GM10266 (cell line): ENCODE results near the gene ZDHHC11B.
"Not testable (repeated sequence)": the region's sequence is repeated elsewhere in the genome, so short reads cannot be mapped to it uniquely, and the experiment has no call there.

Experiments
- DNase-seq: peaks from one replicate; pipeline ENCODE4 v3.0.0; 2012; ENCODE audit errors: extremely low spot score
- TF ChIP-seq, protein P1 (sequence below): IDR thresholded peaks from 2 replicates; pipeline ENCODE4 v1.5.1; 2012; ENCODE audit warnings: mild to moderate bottlenecking, low read depth; ENCODE audit not compliant: control insufficient read depth, insufficient read depth; ENCODE audit errors: missing control alignments

The ZDHHC11B gene

DNA sequence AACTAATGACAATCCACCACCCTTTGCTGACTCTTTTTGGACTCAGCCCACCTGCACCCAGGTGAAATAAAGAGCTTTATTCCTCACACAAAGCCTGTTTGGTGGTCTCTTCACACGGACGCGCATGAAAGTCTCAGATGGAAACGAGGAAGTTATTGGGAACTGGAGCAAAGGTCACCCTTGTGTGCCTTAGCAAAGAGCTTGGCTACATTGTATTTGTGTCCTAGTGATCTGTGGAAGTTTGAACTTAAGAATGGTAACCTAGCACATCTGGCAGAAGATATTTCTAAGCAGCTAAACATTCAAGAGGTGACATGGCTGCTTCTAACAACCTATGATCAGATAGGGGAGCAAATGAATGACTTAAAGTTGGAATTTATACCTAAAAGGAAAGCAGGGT lies 76.2 kb downstream of the ZDHHC11B start:
- not testable (repeated sequence) for DNase-seq

DNA sequence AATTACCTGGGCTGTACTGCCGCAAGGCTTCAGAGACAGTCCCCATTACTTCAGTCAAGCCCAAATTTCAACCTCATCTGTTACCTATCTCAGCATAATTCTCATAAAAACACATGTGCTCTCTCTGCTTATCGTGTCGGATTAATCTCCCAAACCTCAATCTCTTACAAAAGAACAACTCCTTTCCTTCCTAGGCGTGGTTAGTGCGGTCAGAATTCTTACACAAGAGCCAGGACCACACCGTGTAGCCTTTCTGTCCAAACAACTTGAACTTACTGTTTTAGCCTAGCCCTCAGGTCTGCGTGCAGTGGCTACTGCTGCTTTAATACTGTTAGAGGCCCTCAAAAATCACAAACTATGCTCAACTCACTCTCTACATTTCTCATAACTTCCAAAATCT lies 78.4 kb downstream of the ZDHHC11B start:
- not testable (repeated sequence) for DNase-seq

DNA sequence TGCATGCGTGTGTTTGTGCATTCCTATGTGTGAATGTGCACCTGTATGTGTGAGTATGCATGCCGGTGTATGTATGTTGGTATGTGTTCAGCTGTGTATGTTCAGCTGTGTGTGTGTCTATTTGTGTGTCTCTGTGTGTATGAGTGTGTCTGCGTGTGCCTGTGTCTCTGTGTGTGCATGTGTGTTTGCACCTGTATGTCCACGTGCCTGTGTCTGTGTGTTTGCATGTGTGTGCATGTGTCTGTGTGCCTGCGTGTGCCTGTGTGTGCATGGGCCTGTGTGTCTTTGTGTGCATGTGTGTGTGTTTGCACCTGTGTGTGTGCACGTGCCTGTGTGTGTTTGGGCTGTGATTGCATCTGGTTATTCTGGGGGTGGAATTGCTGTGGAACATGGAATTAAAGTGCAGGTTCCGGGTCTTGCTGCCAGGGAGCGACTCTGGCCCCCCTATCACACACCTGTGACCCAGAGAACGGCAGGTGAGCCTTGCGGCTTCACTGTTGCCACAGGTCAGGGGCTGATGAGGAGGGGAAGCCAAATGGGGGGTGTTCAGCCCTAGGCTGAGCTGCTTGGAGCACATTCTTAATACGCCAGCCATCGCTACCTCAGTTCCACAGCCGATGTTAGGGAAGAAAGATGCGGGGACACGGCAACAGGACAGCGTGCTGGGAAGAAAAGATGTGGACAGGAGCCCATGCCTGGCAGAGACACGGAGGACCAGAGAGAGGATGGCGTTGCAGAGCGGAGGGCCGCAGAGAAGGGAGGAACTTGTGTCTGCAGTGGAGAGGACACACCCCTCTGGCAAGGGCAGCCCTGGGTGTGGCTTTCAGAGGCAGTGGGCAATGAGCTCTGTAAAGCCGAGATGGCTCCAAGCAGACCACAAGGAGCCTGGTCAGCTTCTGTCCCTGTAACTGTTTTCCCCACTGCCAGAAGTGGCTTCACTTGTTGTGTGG lies 87.5 kb downstream of the ZDHHC11B start:
- not testable (repeated sequence) for DNase-seq

DNA sequence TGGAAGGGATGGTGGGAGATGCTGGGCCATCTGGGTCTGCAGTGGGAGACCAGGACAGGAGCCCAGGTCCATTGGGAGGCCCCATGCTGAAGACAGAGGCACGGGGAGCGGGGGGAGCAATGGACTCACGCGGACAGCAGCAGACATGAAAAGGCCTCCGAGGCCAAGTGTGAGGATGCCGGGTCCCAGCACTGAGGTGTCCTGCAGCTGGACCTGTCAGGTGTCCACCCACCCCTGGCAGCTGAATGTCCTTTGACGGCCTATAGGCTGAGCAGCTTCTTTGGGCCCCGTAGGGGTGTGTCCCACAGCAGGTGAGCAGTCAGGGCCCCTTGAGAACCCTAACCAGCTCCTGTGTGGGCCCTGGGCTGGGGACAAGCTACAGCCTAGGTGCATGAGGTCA lies 88.3 kb downstream of the ZDHHC11B start:
- not testable (repeated sequence) for DNase-seq

DNA sequence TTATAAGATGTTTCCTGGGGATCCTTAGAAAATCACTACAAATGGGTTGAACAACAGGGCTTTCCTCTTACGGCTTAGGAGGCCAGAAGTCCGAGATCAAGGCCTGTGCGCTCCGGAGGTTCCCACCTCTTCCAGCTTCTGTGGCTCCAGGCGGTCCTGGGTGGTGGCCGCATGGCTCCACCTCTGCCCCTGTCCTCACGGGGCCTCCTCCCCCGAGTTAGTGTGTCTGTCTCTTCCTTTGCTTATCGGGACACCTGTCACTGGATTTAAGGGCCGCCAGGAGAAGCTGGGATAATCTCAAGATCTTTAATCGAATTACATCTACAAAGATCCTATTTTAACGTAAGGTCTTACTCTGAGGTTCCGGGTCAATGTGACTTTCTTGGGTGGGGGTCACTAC lies 89.1 kb downstream of the ZDHHC11B start:
- not testable (repeated sequence) for DNase-seq

DNA sequence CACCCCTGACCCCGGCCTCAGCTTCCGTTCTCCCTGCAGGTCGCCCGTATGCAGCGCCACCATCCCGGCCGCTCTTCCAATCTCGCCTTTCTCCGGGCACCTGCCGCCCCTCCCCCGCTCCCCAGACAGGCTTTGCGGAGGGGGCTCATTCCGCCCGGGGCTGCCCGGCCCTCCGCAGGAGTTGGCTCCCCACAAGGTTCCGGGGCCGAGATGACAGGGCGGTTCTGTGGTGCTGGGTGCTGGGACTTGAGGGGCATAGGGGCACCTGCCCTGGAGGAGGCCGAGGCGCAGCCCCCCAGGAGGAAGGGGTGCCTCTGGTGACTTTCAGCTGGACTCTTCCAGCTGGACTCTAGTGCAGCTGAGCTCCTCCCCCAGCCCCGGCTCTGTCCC lies 90.5 kb downstream of the ZDHHC11B start:
- not testable (repeated sequence) for DNase-seq

DNA sequence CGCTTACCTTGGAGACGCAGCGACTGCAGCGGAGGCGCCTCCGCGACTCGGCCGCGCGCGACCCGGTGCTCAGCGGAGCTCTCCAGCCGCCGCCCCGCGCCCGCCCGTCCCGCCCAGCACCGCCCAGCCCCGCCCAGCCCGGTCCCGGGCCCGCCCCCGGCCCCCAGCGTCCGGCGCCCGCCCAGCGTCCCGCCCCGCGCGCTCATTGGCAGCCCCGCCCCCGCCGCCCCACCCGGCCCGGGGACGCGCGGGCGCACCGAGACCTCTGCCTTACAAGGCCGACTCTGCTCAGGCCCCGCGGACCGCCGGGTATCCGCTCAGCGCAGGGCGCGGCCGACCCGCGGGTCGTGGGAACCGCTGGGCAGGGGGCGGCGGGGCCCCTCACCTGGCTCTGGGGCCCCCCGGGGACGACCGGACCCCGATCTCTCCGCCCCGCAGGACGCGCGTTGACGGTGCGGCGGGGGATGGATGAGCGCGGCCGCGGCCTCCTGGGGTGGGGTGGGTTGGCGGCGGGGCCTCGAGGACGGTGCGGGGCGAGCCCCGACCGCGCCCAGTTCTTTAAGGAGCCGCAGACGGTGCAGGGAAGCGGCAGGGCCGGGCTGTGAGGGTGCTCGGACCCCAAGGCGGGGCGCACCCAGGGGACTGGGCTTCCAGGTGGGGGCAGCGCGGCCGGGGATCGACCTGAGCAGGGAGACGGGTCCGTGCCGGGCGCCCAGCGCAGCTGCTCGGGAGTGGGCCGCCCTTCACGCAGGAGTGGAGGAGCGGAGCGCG lies 91.1 kb downstream of the ZDHHC11B start, which contains the start of gene TPPP:
Gene TPPP, minus strand, starts transcription at position 82 of the 771 bp plus-strand sequence. CDS start 15,292 bp downstream, outside the sequence.
- DNase-seq, result peak; percentile 95

DNA sequence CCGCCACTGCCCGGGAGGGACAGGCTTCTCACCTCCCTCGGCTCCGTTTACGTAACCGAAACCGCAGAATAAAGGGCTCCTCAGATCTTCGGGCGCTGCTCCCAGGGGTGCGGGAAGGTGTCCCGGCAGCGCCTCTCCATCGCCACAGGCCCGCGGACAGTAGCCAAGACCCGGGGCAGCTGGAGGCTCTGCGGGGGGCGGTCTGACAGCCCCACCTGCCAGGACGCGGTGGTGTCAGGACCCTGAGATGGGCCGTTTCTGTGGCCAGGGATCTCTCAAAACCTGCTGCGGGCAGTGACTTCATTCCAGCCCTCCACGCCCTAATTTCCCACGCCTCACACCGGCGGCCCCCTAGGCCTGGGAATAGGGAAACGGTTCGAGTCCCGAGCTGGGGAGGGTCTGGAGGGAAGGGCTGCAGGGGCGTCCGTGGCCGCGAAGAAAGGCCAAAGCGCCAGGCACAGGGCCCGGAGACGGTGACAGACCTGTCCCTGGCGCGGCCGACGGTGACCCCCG lies 91.9 kb downstream of the ZDHHC11B start:
- peak; percentile 13 for DNase-seq

DNA sequence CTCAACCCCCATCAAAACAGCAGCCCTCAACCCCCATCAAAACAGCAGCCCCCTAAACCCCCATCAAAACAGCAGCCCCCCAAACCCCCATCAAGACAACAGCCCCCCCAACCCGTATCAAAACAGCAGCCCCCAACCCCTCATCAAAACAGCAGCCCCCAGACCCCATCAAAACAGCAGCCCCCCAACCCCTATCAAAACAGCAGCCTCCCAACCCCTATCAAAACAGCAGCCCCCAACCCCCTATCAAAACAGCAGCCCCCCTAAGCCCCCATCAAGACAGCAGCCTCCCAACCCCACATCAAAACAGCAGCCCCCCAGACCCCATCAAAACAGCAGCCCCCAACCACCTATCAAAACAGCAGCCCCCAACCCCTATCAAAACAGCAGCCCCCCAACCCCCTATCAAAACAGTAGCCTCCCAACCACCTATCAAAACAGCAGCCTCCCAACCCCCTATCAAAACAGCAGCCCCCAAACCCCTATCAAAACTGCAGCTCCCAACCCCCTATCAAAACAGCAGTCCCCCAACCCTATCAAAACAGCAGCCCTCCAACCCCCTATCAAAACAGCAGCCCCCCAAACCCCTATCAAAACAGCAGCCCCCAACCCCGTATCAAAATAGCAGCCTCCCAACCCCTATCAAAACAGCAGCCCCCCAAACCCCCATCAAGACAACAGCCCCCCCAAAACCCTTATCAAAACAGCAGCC lies 92.6 kb downstream of the ZDHHC11B start:
- TF ChIP-seq, protein P1, sequence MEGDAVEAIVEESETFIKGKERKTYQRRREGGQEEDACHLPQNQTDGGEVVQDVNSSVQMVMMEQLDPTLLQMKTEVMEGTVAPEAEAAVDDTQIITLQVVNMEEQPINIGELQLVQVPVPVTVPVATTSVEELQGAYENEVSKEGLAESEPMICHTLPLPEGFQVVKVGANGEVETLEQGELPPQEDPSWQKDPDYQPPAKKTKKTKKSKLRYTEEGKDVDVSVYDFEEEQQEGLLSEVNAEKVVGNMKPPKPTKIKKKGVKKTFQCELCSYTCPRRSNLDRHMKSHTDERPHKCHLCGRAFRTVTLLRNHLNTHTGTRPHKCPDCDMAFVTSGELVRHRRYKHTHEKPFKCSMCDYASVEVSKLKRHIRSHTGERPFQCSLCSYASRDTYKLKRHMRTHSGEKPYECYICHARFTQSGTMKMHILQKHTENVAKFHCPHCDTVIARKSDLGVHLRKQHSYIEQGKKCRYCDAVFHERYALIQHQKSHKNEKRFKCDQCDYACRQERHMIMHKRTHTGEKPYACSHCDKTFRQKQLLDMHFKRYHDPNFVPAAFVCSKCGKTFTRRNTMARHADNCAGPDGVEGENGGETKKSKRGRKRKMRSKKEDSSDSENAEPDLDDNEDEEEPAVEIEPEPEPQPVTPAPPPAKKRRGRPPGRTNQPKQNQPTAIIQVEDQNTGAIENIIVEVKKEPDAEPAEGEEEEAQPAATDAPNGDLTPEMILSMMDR, result no peak
- DNase-seq, result no peak

DNA sequence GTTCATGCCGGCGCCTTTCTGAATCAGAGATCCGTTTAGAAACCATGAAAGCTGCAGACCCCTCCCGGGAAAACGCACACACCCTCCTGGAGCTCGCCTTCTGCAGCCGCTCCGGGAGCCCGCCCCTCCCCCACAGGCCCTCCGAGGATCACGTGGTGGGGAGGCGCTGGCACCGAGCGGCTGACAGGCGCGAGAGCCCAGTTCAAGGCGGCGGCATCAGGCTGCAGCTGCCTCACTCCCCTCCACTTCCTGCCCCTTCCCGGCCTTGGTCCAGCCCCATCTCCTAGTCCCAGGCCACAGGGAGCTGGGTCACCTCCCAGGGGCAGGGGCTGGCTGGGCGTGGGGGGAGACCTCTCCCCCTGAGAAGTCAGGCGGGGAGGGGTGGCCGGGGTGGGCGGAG lies 93.5 kb downstream of the ZDHHC11B start:
- DNase-seq, result not testable (repeated sequence)

DNA sequence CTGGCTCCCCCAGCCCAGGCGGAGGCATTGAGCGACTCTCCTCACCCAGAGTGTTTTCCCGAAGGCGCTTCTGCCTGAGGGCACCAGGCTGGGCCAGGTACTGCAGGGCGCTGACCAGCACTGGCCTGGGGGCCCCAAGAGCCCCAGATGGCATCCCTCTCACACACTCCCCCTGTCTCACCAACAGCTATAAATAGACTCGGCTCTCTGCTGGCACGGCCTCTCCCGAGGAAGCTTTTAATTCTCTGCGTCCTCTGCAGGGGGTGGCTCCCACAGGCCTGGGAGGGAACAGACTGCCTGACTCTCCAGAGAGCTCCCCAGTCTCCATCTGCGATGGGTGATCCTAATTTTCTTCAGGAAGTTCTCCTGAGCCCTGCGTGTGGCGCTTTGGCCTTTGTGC lies 94.2 kb downstream of the ZDHHC11B start:
- DNase-seq, result not testable (repeated sequence)

DNA sequence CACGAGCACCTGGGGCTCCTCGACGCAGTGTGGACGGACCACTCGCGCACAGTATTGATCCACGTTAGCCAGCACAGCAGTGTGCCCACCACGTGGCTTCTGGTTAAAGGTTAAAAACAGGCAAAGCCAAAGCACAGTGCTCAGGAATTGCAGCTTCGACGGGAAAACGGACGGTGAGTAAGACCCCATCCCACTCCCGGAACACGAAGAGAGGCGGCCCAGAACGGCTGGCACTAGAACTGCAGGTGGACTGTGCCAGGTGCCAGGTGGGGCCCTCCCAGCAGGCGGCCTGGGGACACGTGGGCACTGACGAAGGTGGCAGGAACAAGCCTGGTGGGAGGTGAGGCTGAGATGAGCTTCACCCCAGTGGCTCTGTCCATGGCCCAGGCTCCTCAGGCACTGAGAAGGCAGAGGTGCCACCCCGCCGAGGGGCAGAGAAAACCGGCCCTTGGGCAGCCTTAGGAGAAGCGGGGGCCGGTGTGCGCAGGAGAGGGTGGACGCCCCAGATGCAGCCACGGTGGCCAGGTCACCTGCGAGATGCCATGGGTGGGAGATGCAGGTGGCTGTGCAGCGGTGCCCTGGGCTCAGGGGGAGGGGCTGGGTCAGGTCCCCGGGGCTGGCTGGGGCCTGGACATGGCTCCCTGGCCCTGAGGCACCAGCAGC lies 96.0 kb downstream of the ZDHHC11B start:
- DNase-seq, result not testable (repeated sequence)

DNA sequence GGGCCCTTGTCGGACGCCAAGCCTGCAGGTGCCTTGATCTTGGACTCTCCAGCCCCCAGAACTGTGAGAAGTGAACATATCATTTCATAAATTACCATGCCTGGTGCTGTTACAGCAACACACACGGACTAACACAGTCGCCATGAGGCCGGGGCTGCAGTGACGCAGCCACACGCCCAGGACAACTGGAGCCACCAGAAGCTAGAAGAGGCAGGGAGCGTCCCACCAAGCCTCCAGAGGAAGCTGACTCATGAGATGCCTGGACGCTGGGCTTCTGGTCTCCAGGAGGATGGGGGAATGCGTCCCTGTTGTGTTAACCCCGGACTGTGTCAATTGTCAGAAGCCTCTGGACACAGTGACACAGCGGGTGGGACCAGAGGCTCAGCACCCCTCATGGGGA lies 97.6 kb downstream of the ZDHHC11B start:
- not testable (repeated sequence) for DNase-seq

DNA sequence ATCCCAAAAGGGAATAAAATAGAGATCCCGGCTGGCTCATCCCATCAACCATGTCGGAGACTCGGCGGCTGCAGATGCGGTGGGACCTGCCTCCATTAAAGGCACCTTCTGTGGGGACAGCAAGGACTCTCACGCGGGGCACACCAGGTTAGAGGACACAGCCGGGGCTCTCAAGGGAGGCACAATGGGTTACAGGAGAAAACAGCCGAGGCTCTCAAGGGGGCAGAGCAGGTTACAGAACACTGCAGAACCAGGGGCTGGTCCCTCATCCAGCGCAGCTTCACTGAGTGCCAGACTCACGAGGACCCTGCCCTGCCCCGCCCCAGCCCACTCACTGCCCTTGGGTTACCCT lies 98.4 kb downstream of the ZDHHC11B start:
- DNase-seq, result not testable (repeated sequence)
